Hematopoietic multipotent progenitor cell treated with erythropoietin and hydrocortisone succinate and interleukin-3 and kit ligand, for 17 days (in vitro differentiated cells): Measurements from ENCODE around the gene TJP1.
"Not testable (repeated sequence)": the region's sequence is repeated elsewhere in the genome, so short reads cannot be mapped to it uniquely, and the experiment has no call there.

Experiments used
- DNase-seq: peaks from one replicate; pipeline ENCODE4 v3.0.0-alpha.2; 2015; ENCODE audit warnings: low spot score

TJP1 gene

GRCh38 chr15:29753506-29753905, 68.8 kb downstream of the TJP1 start:
- no peak for DNase-seq

DNA sequence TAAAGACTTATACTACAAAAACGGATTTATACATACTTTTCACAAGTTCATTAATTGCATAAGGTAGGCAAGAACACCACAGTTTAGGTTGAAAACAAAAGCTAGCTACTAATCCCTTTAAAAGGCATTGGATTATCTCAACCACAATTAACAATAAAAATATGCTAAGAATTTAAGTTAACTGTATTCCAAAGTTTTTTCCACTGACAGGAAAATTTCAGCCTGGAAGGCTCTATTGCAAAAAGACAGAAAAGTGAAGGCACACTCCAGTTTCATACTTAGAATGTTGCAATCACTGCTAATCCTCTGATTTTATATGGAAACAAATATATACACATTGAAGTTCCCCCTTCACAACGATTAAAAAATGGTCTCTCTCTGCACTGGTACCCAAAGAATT, 71.5 kb downstream of the TJP1 start:
- DNase-seq, result no peak

DNA sequence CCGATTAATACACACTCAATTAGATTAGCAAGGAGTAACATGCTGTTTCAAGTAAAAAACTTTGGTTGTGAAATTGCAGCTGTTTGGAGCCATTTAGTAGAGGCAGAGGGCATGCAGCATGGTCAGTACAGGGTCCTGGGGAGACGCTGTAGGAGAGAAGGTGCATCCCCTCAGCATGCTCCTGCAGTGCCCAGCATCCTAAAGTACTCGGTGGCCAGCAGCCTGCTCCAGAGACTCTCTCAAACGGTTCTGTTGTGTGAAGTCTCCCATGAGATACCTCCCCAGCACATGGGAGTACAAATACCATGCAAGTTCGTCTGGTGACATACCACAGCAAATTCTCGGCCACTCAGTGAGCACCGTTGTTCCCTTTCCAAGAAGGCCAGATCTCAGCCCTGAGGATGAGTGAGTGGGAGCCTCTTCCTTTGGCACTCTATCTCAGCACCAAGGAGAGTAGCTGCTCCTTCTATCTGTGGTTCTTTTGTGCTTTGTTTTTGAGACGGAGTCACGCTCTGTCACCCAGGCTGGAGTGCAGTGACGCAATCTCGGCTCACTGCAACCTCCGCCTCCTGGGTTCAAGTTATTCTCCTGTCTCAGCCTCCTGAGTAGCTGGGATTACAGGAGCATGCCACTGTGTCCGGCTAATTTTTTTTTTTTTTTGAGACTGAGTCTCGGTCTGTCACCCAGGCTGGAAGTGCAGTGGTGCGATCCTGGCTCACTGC, 72.7 kb downstream of the TJP1 start:
- no peak for DNase-seq

GRCh38 chr15:29747837-29748417, 74.3 kb downstream of the TJP1 start:
- DNase-seq, result no peak

DNA sequence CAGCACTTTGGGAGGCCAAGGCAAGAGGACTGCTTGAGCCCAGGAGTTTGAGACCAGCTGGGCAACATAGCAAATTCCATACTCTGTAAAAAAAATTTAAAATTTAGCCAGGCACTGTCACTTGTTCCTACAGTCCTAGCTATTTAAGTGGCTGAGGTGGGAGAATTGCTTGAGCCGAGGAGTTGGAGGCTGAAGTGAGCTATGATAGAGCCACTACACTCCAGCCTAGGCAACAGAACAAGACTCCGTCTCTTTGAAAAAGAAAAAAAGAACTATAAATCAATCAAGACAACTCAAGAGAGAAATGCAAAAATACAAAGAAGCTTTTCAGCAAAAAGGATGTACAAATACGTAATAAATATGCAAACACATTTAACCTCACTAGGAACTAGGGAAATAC, 78.8 kb downstream of the TJP1 start:
- DNase-seq, result no peak

DNA sequence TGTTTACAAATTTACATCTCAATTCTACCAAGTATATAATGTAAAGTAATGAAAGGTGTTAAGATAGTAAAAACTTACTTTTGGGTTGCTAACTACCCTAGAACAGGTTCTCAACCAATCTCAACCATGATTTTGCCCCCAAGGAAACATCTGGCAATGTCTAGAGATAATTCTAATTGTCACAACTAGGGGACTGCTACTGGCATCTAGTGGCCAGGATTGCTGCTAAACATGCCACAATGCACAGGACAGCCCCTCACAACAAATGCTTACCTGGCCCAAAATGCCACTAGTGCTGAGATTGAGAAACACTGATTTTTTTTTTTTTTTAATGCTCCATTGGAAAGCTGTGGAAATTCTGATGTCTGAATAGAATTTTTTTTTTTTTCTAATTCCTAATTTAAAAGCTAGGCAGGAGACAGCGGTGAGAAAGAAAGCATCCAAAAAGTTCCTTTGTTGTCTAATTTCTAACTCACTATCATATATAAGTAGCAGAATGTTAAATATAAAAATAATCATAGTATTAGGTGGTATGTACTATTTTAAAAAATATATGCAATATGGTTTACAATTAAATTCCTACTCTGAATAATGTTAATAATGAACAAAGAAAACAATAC, 81.5 kb downstream of the TJP1 start:
- DNase-seq, result no peak

DNA sequence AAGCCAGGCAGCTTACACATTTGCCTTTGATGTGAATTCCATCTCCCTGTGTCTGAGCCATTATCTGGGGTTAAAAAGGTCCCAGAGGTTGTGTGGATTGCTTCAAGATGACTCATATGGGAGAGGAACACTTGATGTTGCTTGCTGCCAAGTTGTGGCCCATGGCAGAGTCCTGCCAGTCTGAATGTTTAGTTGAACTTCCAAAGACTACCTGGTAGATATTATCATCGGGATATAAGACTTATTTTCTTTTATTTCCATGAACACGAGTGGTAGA, 85.6 kb downstream of the TJP1 start:
- DNase-seq, result no peak

GRCh38 chr15:29736012-29736743, 86.1 kb downstream of the TJP1 start:
- DNase-seq, result no peak

- DNase-seq, result no peak
Observed at GRCh38 chr15:29734917-29735572, 87.2 kb downstream of the TJP1 start.

DNA sequence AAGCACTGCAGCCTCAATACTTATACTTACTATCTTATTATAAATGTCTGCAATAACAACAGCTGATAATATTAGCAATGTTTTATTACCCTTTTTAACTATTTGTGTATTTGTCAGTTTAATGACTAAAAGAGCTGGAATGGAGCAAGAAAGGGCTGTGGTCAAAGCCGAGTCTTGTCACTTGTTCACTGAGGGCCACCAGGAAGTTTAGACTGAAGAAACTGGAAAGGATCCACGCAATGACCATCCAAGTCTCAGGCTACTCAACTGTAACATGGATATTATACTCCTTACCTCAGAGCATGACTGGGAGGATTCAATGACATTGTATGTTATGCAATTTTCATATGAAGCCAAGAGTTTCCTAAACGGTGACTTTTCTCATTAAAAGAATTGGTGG, 90.4 kb downstream of the TJP1 start:
- no peak for DNase-seq

GRCh38 chr15:29730471-29730870, 91.8 kb downstream of the TJP1 start:
- not testable (repeated sequence) for DNase-seq

DNA sequence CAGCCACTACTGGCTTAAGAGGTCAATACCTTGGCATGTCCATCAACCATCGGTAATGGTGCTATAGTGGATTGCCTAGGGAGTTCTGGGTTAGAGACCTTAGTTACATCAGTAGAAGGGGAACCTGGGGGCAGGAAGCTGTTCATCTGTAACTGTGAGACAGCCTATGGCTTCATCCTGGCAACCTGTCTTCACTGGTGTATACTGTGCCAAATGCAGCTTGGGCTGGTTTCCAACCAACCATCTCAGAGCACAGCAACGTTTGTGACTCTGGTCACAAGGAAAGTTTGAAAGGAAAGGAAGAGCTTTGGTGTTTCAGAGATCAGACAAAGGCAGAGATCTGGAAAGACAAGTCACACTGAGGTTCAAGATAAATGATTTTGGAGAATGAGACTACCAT, 93.8 kb downstream of the TJP1 start:
- no peak for DNase-seq

DNA sequence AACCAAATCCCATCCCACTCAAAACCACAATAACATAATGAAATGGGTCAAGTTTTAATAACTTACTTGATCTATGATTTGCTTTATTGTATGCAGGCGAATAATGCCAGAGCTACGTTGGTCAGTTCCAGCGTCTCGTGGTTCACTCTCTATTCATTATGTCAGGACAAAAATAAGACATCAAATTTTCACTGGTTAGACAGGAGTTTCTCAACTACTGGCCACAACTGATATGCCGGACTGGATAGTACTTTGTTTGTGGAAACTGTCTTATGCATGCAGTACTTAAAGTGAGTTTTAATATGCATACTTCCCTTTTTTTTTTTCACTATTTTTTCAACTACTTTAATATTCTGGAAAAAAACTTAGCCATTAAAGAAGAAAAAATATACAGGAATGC, 94.4 kb downstream of the TJP1 start:
- no peak for DNase-seq

DNA sequence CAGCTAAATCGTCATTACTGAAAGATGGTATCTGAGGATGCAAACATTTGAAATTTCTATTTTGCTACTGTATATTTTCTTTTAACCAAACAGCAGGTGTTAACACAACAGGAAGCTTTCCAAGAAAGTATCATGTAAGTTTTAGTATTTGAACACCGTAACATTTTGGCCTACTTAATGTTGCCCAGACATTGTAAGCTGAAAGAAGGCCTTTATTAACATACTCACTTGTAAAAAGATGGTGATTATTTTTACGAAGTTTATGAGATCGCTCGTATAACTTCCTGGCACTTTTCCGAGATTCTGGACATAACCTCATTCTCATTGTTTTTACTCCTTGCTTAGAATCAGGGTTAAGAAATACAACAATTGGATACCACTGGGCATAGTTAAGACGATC, 95.7 kb downstream of the TJP1 start:
- no peak for DNase-seq

- DNase-seq, result no peak
Observed at GRCh38 chr15:29724026-29724425, 98.2 kb downstream of the TJP1 start.

DNA sequence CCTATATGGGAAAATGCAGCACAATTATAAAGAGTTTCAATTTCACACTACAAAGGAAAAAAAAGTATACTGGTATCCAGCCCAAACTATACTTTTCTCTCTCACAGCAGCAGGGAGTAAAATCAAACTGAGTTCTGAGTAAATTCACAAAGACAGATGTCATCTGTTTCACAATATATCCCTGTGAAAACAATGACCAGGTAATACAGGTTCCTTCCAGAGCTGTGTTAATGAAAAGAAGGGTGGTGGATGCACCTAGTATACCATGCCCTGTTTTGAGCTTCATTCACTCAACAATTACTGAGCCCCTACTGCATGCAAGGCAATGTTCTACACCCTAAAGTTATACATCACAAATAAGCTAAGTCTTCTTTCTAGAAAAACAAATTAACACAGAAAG, 108.5 kb downstream of the TJP1 start:
- no peak for DNase-seq

DNA sequence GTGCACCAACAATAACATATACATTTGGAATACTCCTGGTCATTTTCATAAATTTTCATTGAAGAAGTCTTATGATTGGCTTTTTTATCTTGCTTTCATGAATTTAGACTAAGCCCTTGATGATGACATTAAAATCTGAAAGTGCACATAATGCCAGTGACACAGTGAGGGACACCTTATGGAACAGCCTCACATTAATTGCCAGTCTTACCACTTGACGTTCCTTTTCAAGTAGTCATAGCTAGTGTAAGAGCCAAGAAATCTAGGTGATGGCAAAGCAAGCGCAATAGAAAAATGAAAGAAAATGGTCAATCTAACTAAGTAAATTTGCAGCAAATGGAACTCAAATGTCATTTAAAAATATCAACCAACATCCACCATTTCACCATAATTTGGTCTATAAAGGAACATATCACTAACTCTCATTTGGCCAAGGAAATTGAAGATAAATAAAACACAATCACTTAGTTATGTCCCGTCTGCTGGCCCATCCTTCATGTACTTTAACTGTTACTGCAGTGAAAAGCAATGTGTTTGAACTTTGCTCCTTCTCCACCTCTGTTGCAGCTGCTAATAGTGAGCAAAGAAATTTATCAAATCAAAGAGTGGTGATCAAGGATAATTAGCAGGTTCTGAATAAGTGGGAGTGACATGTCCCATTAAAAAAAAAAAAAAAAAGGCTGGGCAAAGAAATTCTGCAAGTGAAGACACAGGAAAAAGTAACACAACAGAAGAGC, 110.0 kb downstream of the TJP1 start:
- no peak for DNase-seq

- no peak for DNase-seq
Observed at GRCh38 chr15:29711531-29711930, 110.7 kb downstream of the TJP1 start.

DNA sequence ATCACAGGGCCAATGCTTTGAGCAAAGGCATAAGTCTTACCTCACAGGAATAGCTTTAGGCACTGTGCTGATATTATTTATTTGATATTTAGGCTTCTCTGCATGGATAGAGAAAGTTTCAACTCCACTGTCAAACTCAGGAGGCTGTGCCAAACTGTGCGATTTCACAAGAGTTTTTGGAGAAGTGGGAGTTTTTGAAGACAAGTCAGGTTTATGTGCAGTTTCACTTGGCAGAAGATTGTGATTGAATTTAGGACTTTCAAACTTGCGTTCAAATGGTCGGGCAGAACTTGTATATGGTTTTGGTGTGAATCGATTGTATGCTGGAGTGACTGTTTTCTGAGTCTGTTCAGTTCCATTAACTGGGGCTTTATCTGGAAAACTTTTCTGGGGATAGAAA, 113.7 kb downstream of the TJP1 start:
- no peak for DNase-seq

DNA sequence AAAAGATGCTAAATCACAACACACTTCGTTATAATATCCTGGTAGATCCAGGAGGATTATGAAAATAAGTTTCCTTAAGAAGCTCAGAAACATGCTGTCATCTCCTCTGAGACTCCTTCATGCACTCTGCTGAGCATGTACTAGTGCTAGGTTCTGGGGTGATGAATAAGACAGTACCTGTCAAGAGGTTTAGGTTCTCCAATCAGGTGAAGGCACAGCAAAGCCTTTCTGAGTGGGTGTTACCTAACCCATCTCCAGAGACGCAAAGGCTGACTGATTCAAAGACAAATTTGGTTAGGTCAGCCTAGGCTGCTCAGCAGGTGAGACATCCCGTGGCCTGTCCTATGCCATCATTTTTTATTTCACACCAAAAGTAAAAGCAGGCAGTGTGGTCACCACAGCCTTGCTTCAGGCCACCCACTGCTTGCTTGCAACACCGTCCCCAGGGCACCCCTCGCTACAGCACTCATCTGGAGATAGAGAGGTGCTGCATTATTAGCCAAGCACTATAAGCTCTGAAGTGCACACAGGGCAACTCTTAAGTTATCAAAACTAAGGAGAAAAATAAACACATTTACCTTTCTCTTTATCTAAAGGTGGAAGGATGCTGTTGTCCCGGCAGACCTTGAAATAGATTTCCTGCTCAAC, 117.2 kb downstream of the TJP1 start:
- DNase-seq, result no peak

- DNase-seq, result no peak
Observed at GRCh38 chr15:29701151-29701550, 121.1 kb downstream of the TJP1 start.

DNA sequence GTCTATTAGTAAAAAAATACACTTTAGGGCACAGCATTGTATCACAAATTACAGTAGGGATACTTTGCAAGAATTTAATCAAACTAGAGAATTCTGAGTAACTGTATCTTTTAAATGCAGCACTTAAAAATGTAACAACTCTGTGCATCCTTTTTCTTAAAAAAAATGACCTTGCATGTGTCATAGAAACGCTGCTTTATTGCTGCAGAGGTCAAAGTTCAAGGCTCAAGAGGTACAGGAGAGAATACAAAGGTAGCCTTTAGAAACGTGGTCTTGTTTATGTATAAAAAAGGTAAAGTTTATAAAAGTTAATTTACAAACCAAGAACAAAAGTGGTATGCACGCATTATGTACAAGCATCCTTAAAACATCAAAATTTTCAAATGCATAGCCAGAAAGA, 122.0 kb downstream of the TJP1 start:
- no peak for DNase-seq
